OCI-LY3 (cell line): Measurements from ENCODE around the gene PFN1.
A peak's percentile ranks its signal among the peaks of the same experiment; 100 is the strongest.
"Not testable (repeated sequence)": the region's sequence is repeated elsewhere in the genome, so short reads cannot be mapped to it uniquely, and the experiment has no call there.

Source experiments
- H2AFZ ChIP-seq: fragments of 200-600, 300-600 bp; shearing (Covaris generic); 2 replicates; pipeline ENCODE4 v1.6.0; 2014; ENCODE audit warnings: antibody characterized with exemption, low read depth, low read length
- H3K27ac ChIP-seq: fragments of 200-600, 300-600 bp; sonication (generic); 2 replicates; pipeline ENCODE4 v1.5.1; 2014; ENCODE audit warnings: mild to moderate bottlenecking, low read length, moderate library complexity, mixed read lengths
- H3K27me3 ChIP-seq: fragments of 200-600, 300-600 bp; sonication (generic); 2 replicates; pipeline ENCODE4 v1.6.1; 2014; ENCODE audit warnings: low read depth, low read length, mixed read lengths
- H3K36me3 ChIP-seq: fragments of 200-600, 300-600 bp; sonication (generic); replicated peaks from 2 replicates; pipeline ENCODE3; 2014; ENCODE audit warnings: low read depth, low read length, mixed read lengths
- H3K4me1 ChIP-seq: fragments of 300-600, 200-600 bp; sonication (generic); 2 replicates; pipeline ENCODE4 v1.6.1; 2014; ENCODE audit warnings: low read length, mixed read lengths
- H3K4me2 ChIP-seq: fragments of 200-600, 300-600 bp; sonication (generic); 2 replicates; pipeline ENCODE4 v1.6.1; 2014; ENCODE audit warnings: low read length, mixed read lengths
- H3K4me3 ChIP-seq: fragments of 300-600, 200-600 bp; sonication (generic); 2 replicates; pipeline ENCODE4 v1.5.1; 2014; ENCODE audit warnings: antibody characterized with exemption, mild to moderate bottlenecking, low read length, moderate library complexity
- H3K79me2 ChIP-seq: fragments of 300-600, 200-600 bp; shearing (Covaris generic); 2 replicates; pipeline ENCODE4 v1.6.1; 2014; ENCODE audit warnings: mild to moderate bottlenecking, low read length, mixed read lengths
- H3K9ac ChIP-seq: fragments of 300-600, 200-600 bp; shearing (Covaris generic); 2 replicates; pipeline ENCODE4 v1.6.0; 2014; ENCODE audit warnings: mild to moderate bottlenecking, low read length, moderate library complexity
- H3K9me3 ChIP-seq: fragments of 200-600, 300-600 bp; shearing (Covaris generic); 2 replicates; pipeline ENCODE4 v1.6.1; 2014; ENCODE audit warnings: low read length, mixed read lengths; ENCODE audit not compliant: insufficient read depth
- H4K20me1 ChIP-seq: fragments of 200-600, 300-600 bp; sonication (generic); 2 replicates; pipeline ENCODE4 v1.6.1; 2016; ENCODE audit warnings: low read length, mixed read lengths; ENCODE audit not compliant: insufficient read depth
- EZH2phosphoT487 ChIP-seq: fragments of 200-600 bp; shearing (Covaris generic); IDR thresholded peaks from 2 replicates; pipeline ENCODE4 v1.6.1; 2018; ENCODE audit warnings: antibody characterized with exemption, mixed run types, low read depth
- TF ChIP-seq, protein P1 (sequence below): fragments of 200-600, 300-600 bp; sonication (generic); IDR thresholded peaks from 2 replicates; pipeline ENCODE4 v1.5.1; 2014; ENCODE audit warnings: antibody characterized with exemption, low read length, low read depth

Gene PFN1

DNA sequence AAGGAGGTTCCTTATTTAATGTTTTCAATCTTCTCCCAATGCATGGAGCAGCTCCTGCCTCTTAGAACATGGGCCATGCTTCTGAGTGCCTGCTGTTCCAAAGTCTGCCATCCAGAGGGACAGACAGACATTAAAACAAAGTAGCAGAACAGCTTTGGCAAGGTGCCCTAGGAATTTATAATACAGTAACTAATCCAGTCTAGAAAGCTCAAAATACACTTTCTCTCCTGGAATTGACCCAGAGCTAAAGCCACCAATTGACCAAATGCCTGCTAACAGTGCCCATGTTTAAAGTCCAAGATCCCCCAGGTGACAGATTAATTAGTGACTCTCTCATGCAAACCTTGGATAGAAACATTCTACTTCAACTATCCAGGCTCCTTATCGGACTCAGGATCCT is 34.3 kb downstream of the PFN1 start:
- H3K36me3 ChIP-seq = no peaks in the 10 kb centered on the region
- H3K27ac ChIP-seq = no peak overlapping the region
- H3K4me2 ChIP-seq = no peak overlapping the region
- no peak for TF ChIP-seq EZH2phosphoT487
- TF ChIP-seq, protein P1, sequence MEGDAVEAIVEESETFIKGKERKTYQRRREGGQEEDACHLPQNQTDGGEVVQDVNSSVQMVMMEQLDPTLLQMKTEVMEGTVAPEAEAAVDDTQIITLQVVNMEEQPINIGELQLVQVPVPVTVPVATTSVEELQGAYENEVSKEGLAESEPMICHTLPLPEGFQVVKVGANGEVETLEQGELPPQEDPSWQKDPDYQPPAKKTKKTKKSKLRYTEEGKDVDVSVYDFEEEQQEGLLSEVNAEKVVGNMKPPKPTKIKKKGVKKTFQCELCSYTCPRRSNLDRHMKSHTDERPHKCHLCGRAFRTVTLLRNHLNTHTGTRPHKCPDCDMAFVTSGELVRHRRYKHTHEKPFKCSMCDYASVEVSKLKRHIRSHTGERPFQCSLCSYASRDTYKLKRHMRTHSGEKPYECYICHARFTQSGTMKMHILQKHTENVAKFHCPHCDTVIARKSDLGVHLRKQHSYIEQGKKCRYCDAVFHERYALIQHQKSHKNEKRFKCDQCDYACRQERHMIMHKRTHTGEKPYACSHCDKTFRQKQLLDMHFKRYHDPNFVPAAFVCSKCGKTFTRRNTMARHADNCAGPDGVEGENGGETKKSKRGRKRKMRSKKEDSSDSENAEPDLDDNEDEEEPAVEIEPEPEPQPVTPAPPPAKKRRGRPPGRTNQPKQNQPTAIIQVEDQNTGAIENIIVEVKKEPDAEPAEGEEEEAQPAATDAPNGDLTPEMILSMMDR = no peak
- H4K20me1 ChIP-seq = no peaks in the 10 kb centered on the region
- H3K4me1 ChIP-seq = no peaks in the 10 kb centered on the region
- no peaks in the 10 kb centered on the region for H3K79me2 ChIP-seq
- H2AFZ ChIP-seq = no peak overlapping the region
- H3K27me3 ChIP-seq = no peaks in the 10 kb centered on the region
- H3K9ac ChIP-seq = no peak overlapping the region
- H3K9me3 ChIP-seq = no peaks in the 10 kb centered on the region
- no peak overlapping the region for H3K4me3 ChIP-seq

DNA sequence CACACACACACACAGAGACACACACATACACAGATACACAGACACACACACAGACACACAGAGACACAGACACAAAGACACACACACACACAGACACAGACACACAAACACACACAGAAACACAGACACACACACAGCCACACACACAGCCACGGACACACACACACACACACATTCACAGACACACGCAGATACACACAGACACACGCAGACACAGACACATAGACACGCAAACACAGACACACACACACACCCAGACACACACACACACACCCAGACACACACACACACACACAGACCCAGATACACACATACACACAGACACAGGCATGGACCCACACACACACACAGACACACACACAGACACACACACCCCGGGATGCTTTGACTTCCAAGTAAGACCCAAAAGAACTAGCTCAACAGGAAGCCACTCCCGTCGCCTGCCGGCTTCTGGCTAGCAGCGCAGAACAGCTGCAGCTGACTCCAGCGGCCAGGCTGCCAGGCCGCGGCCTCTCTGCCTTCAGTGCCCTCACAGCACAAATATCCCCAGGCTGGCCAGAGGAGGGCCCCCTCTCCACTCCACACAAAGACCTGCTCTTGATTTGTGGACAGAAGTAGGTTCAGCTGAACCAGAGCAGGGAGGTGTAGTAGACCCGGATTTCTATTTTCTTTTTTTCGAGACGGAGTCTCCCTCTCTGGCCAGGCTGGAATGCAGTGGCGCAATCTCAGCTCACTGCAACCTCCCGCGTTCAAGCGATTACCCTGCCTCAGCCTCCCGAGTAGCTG is 39.4 kb downstream of the PFN1 start:
- Histone ChIP-seq H3K27ac (no peak overlapping the region), H2AFZ (0 out of 2 replicates have a peak overlapping the region, but pooled peaks have one; percentile 15), H3K27me3 (no peaks in the 10 kb centered on the region), H3K36me3 (no peaks in the 10 kb centered on the region), H3K4me1 (peaks cover 4% of the 10 kb centered on the region; the same call in 1 of the 2 replicates), H4K20me1 (no peaks in the 10 kb centered on the region), H3K4me3 (no peak overlapping the region), H3K4me2 (peak overlapping the region; percentile 17; the same call in 1 of the 2 replicates), H3K9ac (no peak overlapping the region), H3K9me3 (no peaks in the 10 kb centered on the region), H3K79me2 (no peaks in the 10 kb centered on the region)
- no peak for TF ChIP-seq EZH2phosphoT487
- TF ChIP-seq, protein P1 = peak; percentile 57

DNA sequence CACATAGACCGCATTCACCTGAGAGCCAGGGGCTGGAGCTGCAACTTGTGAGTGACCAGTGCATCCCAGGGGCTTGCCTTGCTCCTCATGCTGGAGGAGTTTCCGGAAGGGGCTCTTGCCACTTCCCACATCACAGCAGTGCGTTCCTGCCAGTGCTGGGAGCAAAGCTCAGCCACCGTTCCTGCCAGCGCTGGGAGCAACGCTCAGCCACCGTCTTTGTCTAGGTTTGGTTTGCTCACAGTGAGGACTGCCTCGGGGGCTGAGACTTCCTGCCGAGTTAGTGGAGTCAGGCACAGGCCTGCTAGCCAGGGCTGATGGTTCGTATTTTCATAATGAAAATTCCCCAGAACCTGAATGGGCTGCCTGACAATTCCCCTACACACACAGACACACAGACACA is 40.0 kb downstream of the PFN1 start:
- H3K27me3 ChIP-seq = no peaks in the 10 kb centered on the region
- H3K9ac ChIP-seq = no peak overlapping the region
- TF ChIP-seq, protein P1 = no peak
- no peak for TF ChIP-seq EZH2phosphoT487
- H3K79me2 ChIP-seq = no peaks in the 10 kb centered on the region
- no peak overlapping the region for H3K4me3 ChIP-seq
- H2AFZ ChIP-seq = no peak overlapping the region
- H3K4me1 ChIP-seq = peaks cover 9% of the 10 kb centered on the region
- H3K4me2 ChIP-seq = no peak overlapping the region
- no peak overlapping the region for H3K27ac ChIP-seq
- H4K20me1 ChIP-seq = no peaks in the 10 kb centered on the region
- no peaks in the 10 kb centered on the region for H3K9me3 ChIP-seq
- H3K36me3 ChIP-seq = no peaks in the 10 kb centered on the region

DNA sequence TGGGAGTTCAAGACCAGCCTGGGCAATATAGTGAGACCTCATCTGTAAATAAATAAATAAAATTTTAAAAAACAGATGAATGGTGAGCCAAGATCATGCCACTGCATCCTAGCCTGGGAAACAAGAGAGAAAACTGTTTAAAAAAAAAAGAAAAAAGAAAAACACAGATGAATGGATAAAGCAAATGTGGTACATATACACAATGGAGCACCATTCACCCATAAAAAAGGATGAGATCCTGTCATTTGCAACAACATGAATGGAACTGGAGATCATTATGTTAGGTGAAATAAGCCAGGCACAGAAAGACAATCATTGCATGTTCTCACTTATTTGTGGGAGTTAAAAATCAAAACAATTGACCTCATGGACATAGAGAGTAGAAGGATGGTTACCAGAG is 41.7 kb downstream of the PFN1 start:
- not testable (repeated sequence) for H3K27ac ChIP-seq, H3K9me3 ChIP-seq

More for the DNA sequence above, 41.7 kb downstream of the PFN1 start:
- not testable (repeated sequence) for H4K20me1 ChIP-seq, H3K79me2 ChIP-seq, H3K4me2 ChIP-seq, H3K27me3 ChIP-seq, H3K4me3 ChIP-seq, H3K36me3 ChIP-seq, H3K9ac ChIP-seq, H2AFZ ChIP-seq
- peaks cover 15% of the 10 kb centered on the region for H3K4me1 ChIP-seq
